ENCODE measurements around the gene CDC42EP2. TPM values are rescaled to one million over a fixed set of nuclear protein-coding genes. Genes with fewer than 3 reads are reported as not detected.

CDC42EP2 gene
- total RNA-seq, 2 experiments from 2014 or later, result 0.57 to 1.5 TPM

DNA sequence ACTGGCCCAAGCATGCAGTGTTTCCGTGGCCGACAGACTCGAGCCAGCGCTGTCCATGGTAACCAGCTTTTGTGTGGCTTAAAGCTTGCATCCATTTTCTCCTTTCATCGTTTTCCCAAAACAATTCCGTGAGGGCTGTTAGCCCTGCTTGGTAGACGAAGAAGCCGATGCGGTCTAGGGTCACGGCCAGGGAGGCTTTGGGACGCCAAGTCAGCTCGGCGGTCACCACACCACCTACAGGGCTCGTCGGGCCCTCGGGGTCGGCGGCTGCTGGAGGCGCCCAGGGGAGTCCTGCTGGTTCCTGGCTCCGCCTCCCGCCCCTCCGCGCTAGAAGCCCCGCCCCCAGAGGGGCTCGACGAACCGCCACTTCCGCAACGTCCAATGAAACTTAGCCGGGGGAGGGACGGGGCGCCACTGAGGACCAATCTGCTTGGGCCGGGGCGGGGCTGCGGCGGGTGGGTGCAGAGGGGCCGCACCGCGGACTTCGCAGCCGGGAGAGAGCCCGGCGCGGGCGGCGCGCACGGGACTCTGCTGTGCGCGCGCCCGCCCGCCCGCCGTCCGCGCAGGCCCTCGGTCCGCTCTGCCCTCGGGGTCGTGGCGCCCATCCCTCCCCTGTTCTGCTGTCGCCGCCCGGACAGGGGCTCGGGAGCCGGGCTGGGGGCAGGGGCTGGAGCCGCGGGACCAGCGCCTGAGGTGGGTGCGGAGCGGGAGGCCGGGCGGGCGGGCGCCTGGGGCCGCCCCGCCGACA, 39.8 kb downstream of the CDC42EP2 start, which contains the start of gene TIGD3:
Gene TIGD3, plus strand, starts transcription at position 487 of the 748 bp plus-strand sequence. CDS start 1,058 bp downstream, outside the sequence.
- Mint-ChIP-seq H3K27me3 (ENCODE audit: low read depth) (no peaks in the 10 kb centered on the region), H3K9me3 (no peaks in the 10 kb centered on the region), H3K4me1 (ENCODE audit: low read depth) (peaks cover 11% of the 10 kb centered on the region), H3K36me3 (ENCODE audit: low read depth) (no peaks in the 10 kb centered on the region), H3K4me3 (peak within 1 kb of the TSS; percentile 84), H3K27ac (peak within 1 kb of the TSS; percentile 67)
- intact Hi-C loops (cut with micrococcal nuclease), result loop anchor here (1.0 to 2.0 kb wide), 2 partner anchors 22 to 129 kb away; partner anchors contain the start of gene DPF2
- peak; percentile 97 for DNase-seq
- CTCF ChIA-PET, result interaction anchor here (0.5 to 1.7 kb wide), 2 partner anchors 23 to 39 kb away, joined by 4 read pairs; partner anchors contain the start of gene CDC42EP2

DNA sequence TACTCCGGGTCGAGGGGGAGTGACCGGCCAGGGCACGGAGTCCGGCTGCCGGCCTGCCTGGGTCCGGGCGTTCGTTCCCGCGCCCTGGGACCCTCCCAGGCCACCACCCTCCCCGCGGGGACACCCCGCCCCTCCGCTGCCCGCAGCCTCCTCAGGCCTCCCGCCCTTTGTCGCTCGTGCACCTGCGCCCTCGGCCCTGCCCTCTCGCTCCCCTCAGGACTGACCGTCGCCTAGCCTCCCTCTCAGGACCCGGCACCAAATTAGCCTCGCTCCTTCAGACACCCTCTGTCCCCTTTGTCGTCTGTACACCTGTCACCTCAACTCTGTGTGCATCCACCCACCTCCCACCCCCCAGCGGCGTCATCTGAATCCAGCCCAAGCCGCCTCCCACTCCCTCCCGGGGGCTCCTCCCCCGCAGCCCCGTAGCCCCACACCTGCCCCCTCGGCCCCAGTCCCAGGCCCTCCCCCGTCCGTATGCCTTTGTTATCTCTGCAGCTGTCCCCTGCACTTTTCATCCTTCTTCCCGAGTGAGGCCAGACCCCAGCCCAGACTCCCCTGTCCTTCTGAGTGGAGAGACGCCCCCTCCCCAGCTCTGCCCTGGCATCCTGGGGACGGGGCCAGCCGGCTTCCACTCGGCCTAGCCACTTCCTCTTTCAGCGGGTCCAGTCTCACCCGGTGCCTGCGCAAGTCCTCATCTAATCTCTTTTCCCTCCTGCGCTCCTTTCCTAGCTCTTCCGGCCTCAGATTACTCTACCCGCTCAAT, 40.5 kb downstream of the CDC42EP2 start:
- intact Hi-C loops (cut with micrococcal nuclease), result loop anchor here (2.0 kb wide), 1 partner anchor 22 kb away; the partner anchor contains the start of gene DPF2

GRCh38 chr11:65355776-65356393, 41.2 kb downstream of the CDC42EP2 start:
- Mint-ChIP-seq H3K27me3 (ENCODE audit: low read depth) (no peaks in the 10 kb centered on the region), H3K36me3 (ENCODE audit: low read depth) (no peaks in the 10 kb centered on the region), H3K9me3 (no peaks in the 10 kb centered on the region), H3K4me3 (peak overlapping the region; percentile 84), H3K4me1 (ENCODE audit: low read depth) (peaks cover 11% of the 10 kb centered on the region), H3K27ac (no peak overlapping the region)
- intact Hi-C loops (cut with micrococcal nuclease), result loop anchor here (2.0 kb wide), 1 partner anchor 23 kb away; the partner anchor contains the start of gene DPF2
- CTCF ChIA-PET, result interaction anchor here (0.5 to 1.6 kb wide), 3 partner anchors 25 to 158 kb away, joined by 3 to 7 read pairs (median 4); no protein-coding TSS in a partner anchor
- DNase-seq, result no peak

More for the DNA sequence above, 40.5 kb downstream of the CDC42EP2 start:
- no peaks in the 10 kb centered on the region for H3K27me3 Mint-ChIP-seq (ENCODE audit: low read depth)
- H3K4me3 Mint-ChIP-seq, result peak overlapping the region; percentile 84
- DNase-seq, result peak; percentile 59
- H3K9me3 Mint-ChIP-seq, result no peaks in the 10 kb centered on the region
- CTCF ChIA-PET, result interaction anchor here (1.1 to 1.6 kb wide), 2 partner anchors 25 to 155 kb away, joined by 4 to 7 read pairs; no protein-coding TSS in a partner anchor
- H3K36me3 Mint-ChIP-seq (ENCODE audit: low read depth), result no peaks in the 10 kb centered on the region
- peaks cover 11% of the 10 kb centered on the region for H3K4me1 Mint-ChIP-seq (ENCODE audit: low read depth)
- H3K27ac Mint-ChIP-seq, result no peak overlapping the region

DNA sequence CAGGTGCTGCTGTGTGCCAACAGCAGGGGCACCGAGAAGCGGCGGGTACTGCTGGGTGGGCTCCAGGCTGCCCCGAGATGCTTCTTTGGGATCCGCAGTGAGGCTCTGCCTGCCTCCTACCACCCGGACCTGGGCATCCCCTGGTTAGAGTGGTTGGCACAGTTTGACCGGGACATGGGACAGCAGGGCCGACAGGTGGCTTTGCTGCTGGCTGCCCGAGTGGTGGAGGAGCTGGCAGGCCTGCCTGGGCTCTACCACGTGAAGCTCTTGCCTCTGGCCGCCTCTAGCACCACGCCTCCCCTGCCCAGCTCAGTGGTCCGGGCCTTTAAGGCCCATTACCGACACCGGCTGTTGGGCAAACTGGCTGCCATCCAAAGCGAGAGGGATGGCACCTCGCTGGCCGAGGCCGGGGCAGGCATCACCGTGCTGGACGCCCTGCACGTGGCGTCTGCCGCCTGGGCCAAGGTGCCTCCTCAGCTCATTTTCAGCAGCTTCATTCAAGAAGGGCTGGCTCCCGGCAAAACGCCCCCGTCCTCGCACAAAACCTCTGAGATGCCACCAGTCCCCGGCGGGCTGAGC, 41.8 kb downstream of the CDC42EP2 start:
- Mint-ChIP-seq H3K4me3 (peak overlapping the region; percentile 21), H3K27me3 (ENCODE audit: low read depth) (no peaks in the 10 kb centered on the region), H3K9me3 (no peaks in the 10 kb centered on the region), H3K36me3 (ENCODE audit: low read depth) (no peaks in the 10 kb centered on the region), H3K4me1 (ENCODE audit: low read depth) (peaks cover 11% of the 10 kb centered on the region), H3K27ac (no peak overlapping the region)
- intact Hi-C loops (cut with micrococcal nuclease), result no loop called here
- no peak for DNase-seq
- CTCF ChIA-PET, result interaction anchor here (0.5 to 1.6 kb wide), 3 partner anchors 26 to 157 kb away, joined by 3 to 8 read pairs (median 7); no protein-coding TSS in a partner anchor

DNA sequence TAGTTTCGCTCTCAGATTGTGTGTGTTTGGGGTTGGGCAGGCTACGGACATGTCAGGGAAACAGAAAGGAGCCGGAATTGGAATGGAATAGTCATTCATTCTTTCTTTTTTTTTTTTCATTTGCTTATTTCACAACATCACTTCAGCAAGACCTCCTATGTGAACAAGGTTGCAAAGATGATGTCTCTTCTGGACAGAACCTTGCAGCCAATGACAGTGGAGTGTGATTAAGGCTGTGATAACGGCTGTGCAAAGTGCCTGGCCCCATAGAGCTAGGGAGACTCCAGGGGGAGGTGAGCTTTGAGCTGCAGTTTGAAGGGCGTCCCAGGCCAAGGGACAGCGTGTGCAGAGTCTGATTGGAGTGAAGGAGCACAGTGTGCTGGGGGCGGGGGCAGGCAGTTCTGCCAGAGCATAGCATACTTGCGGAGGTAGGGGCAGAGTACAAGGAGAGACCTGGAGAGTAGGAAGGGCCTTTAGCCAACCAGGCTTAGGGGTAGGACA, 43.2 kb downstream of the CDC42EP2 start:
- H3K4me3 Mint-ChIP-seq, result no peak overlapping the region
- H3K36me3 Mint-ChIP-seq (ENCODE audit: low read depth), result no peaks in the 10 kb centered on the region
- H3K27me3 Mint-ChIP-seq (ENCODE audit: low read depth), result no peaks in the 10 kb centered on the region
- no peak for DNase-seq
- CTCF ChIA-PET, result interaction anchor here (0.7 to 1.4 kb wide), 3 partner anchors 16 to 231 kb away, joined by 3 to 8 read pairs (median 4); no protein-coding TSS in a partner anchor
- no peak overlapping the region for H3K27ac Mint-ChIP-seq
- intact Hi-C loops (cut with micrococcal nuclease), result no loop called here
- H3K4me1 Mint-ChIP-seq (ENCODE audit: low read depth), result peaks cover 15% of the 10 kb centered on the region
- no peaks in the 10 kb centered on the region for H3K9me3 Mint-ChIP-seq

GRCh38 chr11:65362320-65362931, 47.8 kb downstream of the CDC42EP2 start:
- Mint-ChIP-seq H3K27me3 (ENCODE audit: low read depth) (no peaks in the 10 kb centered on the region), H3K4me1 (ENCODE audit: low read depth) (peaks cover 4% of the 10 kb centered on the region), H3K9me3 (no peaks in the 10 kb centered on the region), H3K36me3 (ENCODE audit: low read depth) (no peaks in the 10 kb centered on the region), H3K4me3 (no peak overlapping the region), H3K27ac (peak overlapping the region; percentile 72)
- DNase-seq, result no peak
- CTCF ChIA-PET, result no interaction called here
- intact Hi-C loops (cut with micrococcal nuclease), result no loop called here

GRCh38 chr11:65362966-65363365, 48.3 kb downstream of the CDC42EP2 start:
- Mint-ChIP-seq H3K27me3 (ENCODE audit: low read depth) (no peaks in the 10 kb centered on the region), H3K9me3 (no peaks in the 10 kb centered on the region), H3K4me3 (no peak overlapping the region), H3K27ac (no peak overlapping the region), H3K36me3 (ENCODE audit: low read depth) (no peaks in the 10 kb centered on the region), H3K4me1 (ENCODE audit: low read depth) (peaks cover 4% of the 10 kb centered on the region)
- intact Hi-C loops (cut with micrococcal nuclease), result no loop called here
- no peak for DNase-seq
- CTCF ChIA-PET, result interaction anchor here (0.5 kb wide), 1 partner anchor 57 kb away, joined by 6 read pairs; no protein-coding TSS in a partner anchor

GRCh38 chr11:65363770-65364169, 49.1 kb downstream of the CDC42EP2 start:
- DNase-seq, result no peak
- intact Hi-C loops (cut with micrococcal nuclease), result no loop called here
- Mint-ChIP-seq H3K9me3 (no peaks in the 10 kb centered on the region), H3K4me1 (ENCODE audit: low read depth) (peaks cover 4% of the 10 kb centered on the region), H3K27me3 (ENCODE audit: low read depth) (no peaks in the 10 kb centered on the region), H3K27ac (no peak overlapping the region), H3K4me3 (no peak overlapping the region), H3K36me3 (ENCODE audit: low read depth) (no peaks in the 10 kb centered on the region)
- CTCF ChIA-PET, result no interaction called here

- CTCF ChIA-PET, result interaction anchor here (1.0 to 1.5 kb wide), 2 partner anchors 142 to 144 kb away, joined by 3 to 11 read pairs; no protein-coding TSS in a partner anchor
- H3K27ac Mint-ChIP-seq, result no peak overlapping the region
- no peaks in the 10 kb centered on the region for H3K27me3 Mint-ChIP-seq (ENCODE audit: low read depth)
- H3K9me3 Mint-ChIP-seq, result no peaks in the 10 kb centered on the region
- H3K36me3 Mint-ChIP-seq (ENCODE audit: low read depth), result no peaks in the 10 kb centered on the region
- intact Hi-C loops (cut with micrococcal nuclease), result loop anchor here (1.0 to 5.0 kb wide), 5 partner anchors 50 to 223 kb away; partner anchors contain the start of genes FAM89B and ZNRD2
- H3K4me3 Mint-ChIP-seq, result no peak overlapping the region
- H3K4me1 Mint-ChIP-seq (ENCODE audit: low read depth), result peaks cover 4% of the 10 kb centered on the region
- DNase-seq, result peak; percentile 46
These were observed 51.7 kb downstream of the CDC42EP2 start for GRCh38 chr11:65366340-65366773.

DNA sequence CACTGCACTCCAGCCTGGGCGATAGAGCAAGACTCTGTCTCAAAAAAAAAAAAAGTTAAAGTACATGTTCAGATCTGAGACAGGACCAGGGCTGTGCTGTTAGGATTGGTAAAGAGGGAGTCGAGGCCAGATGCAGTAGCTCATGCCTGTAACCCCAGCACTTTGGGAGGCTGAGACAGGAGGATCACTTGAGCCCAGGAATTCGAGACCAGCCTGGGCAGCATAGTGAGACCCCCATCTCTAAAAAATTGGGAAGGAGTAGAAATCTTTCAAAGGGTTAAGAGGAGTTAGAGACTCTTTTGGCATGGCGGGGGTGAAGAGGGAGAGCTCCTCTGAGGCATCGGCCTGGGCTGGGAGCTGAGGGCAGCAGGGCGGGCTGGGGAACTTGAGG, 56.0 kb downstream of the CDC42EP2 start:
- no peak overlapping the region for H3K4me3 Mint-ChIP-seq
- no peak overlapping the region for H3K27ac Mint-ChIP-seq
- H3K9me3 Mint-ChIP-seq, result no peaks in the 10 kb centered on the region
- CTCF ChIA-PET, result interaction anchor here (0.6 to 2.0 kb wide), 3 partner anchors 11 to 137 kb away, joined by 3 to 5 read pairs (median 4); no protein-coding TSS in a partner anchor
- intact Hi-C loops (cut with micrococcal nuclease), result no loop called here
- no peak for DNase-seq
- no peaks in the 10 kb centered on the region for H3K4me1 Mint-ChIP-seq (ENCODE audit: low read depth)
- H3K27me3 Mint-ChIP-seq (ENCODE audit: low read depth), result no peaks in the 10 kb centered on the region
- H3K36me3 Mint-ChIP-seq (ENCODE audit: low read depth), result no peaks in the 10 kb centered on the region
